Suppressor macrophage treated with lipopolysaccharide for 4 hours (primary cell): Measurements from ENCODE around the gene CFAP58.

Source experiments
- DNase-seq: peaks from one replicate; pipeline ENCODE4 v3.0.0-alpha.2; 2020

CFAP58 gene

GRCh38 chr10:104380336-104380735 lies 26.7 kb downstream of the CFAP58 start:
- DNase-seq, result no peak

- no peak for DNase-seq
Measured at GRCh38 chr10:104387130-104387888, 33.7 kb downstream of the CFAP58 start.

- DNase-seq, result no peak
Measured at GRCh38 chr10:104388830-104389229, 35.2 kb downstream of the CFAP58 start.

GRCh38 chr10:104391150-104391968 lies 37.7 kb downstream of the CFAP58 start:
- no peak for DNase-seq

- no peak for DNase-seq
Measured at GRCh38 chr10:104391969-104392296, 38.3 kb downstream of the CFAP58 start.

- no peak for DNase-seq
Measured at GRCh38 chr10:104393387-104393786, 39.8 kb downstream of the CFAP58 start.

GRCh38 chr10:104396581-104396980 lies 42.9 kb downstream of the CFAP58 start:
- no peak for DNase-seq

GRCh38 chr10:104403636-104404035 lies 50.0 kb downstream of the CFAP58 start:
- no peak for DNase-seq

GRCh38 chr10:104406715-104407650 lies 53.4 kb downstream of the CFAP58 start:
- peak; percentile 57 for DNase-seq

- no peak for DNase-seq
Measured at GRCh38 chr10:104413528-104413927, 59.9 kb downstream of the CFAP58 start.

- DNase-seq, result no peak
Measured at GRCh38 chr10:104415526-104416165, 62.0 kb downstream of the CFAP58 start.

GRCh38 chr10:104416851-104417250 lies 63.2 kb downstream of the CFAP58 start:
- DNase-seq, result no peak

GRCh38 chr10:104417637-104418292 lies 64.1 kb downstream of the CFAP58 start:
- peak; percentile 64 for DNase-seq

- DNase-seq, result no peak
Measured at GRCh38 chr10:104424719-104425118, 71.1 kb downstream of the CFAP58 start.

- no peak for DNase-seq
Measured at GRCh38 chr10:104427989-104428388, 74.4 kb downstream of the CFAP58 start.

GRCh38 chr10:104429846-104430245 lies 76.2 kb downstream of the CFAP58 start:
- DNase-seq, result no peak

- DNase-seq, result no peak
Measured at GRCh38 chr10:104430360-104430759, 76.7 kb downstream of the CFAP58 start.

GRCh38 chr10:104433669-104434068 lies 80.0 kb downstream of the CFAP58 start:
- DNase-seq, result no peak

GRCh38 chr10:104434601-104435000 lies 81.0 kb downstream of the CFAP58 start:
- no peak for DNase-seq

GRCh38 chr10:104435822-104436221 lies 82.2 kb downstream of the CFAP58 start:
- DNase-seq, result no peak

- DNase-seq, result no peak
Measured at GRCh38 chr10:104437226-104437625, 83.6 kb downstream of the CFAP58 start.

GRCh38 chr10:104440221-104440620 lies 86.6 kb downstream of the CFAP58 start:
- DNase-seq, result no peak
